Endothelial cell (in vitro differentiated cells): ENCODE measurements around the gene HEMGN. TPM values are rescaled to one million over a fixed set of nuclear protein-coding genes. Genes with fewer than 3 reads are reported as not detected.
"Not testable (repeated sequence)": the region's sequence is repeated elsewhere in the genome, so short reads cannot be mapped to it uniquely, and the experiment has no call there.

Experiments used
- DNase-seq: peaks from one replicate; pipeline ENCODE4 v3.0.0; 2021; ENCODE audit warnings: low spot score
- H3K27ac Mint-ChIP-seq: one replicate; pipeline ENCODE4 v1.8.0; 2021; ENCODE audit warnings: mixed read lengths, inconsistent platforms; ENCODE audit not compliant: unreplicated experiment
- H3K27me3 Mint-ChIP-seq: one replicate; pipeline ENCODE4 v1.8.0; 2021; ENCODE audit warnings: mild to moderate bottlenecking, moderate library complexity, mixed read lengths, inconsistent platforms; ENCODE audit not compliant: unreplicated experiment
- H3K36me3 Mint-ChIP-seq: one replicate; pipeline ENCODE4 v1.8.0; 2021; ENCODE audit warnings: mild to moderate bottlenecking, low read depth, mixed read lengths, inconsistent platforms; ENCODE audit not compliant: unreplicated experiment
- H3K4me1 Mint-ChIP-seq: one replicate; pipeline ENCODE4 v1.8.0; 2021; ENCODE audit warnings: mild to moderate bottlenecking, mixed read lengths, inconsistent platforms; ENCODE audit not compliant: unreplicated experiment
- H3K4me3 Mint-ChIP-seq: one replicate; pipeline ENCODE4 v1.8.0; 2021; ENCODE audit warnings: mild to moderate bottlenecking, mixed read lengths, inconsistent platforms; ENCODE audit not compliant: unreplicated experiment
- H3K9me3 Mint-ChIP-seq: one replicate; pipeline ENCODE4 v1.8.0; 2021; ENCODE audit warnings: mixed read lengths, inconsistent platforms; ENCODE audit not compliant: unreplicated experiment
- total RNA-seq: library from RNA; stranded (reverse); fragmentation: NEBNext Ultra II Directional; extraction: Animal tissue kit (Norgen Biotek cat#: 25700); gene quantifications from one replicate; pipeline ENCODE4 v1.2.1, GENCODE V29; 2021; ENCODE audit not compliant: unreplicated experiment
- TF ChIP-seq, protein P1 (sequence below): fragments of 200-600 bp; sonication (generic); IDR thresholded peaks from one replicate; pipeline ENCODE4 v1.5.0; 2021; ENCODE audit warnings: antibody characterized with exemption; ENCODE audit not compliant: unreplicated experiment

HEMGN gene
- total RNA-seq, 1 donor from 2014 or later: 0.44 TPM

DNA sequence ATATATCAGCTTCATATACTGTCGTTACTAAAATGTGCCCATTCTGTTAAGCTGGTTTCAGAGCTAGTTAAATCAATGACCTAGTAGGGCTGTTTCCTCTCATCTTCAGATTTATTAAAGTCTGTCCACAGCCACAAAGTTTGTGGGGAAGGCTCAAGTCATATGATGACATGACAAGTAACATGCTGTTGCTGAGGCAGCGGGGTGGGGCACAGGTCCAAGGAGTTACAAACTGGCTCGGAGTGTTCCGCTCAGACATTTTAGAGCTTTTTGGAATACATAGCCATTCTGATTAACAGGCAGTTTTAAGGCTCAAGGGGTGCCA lies 42.5 kb upstream of the HEMGN start:
- Mint-ChIP-seq H3K9me3 (no peaks in the 10 kb centered on the region), H3K27ac (no peak overlapping the region), H3K4me1 (peaks cover 4% of the 10 kb centered on the region), H3K4me3 (no peak overlapping the region), H3K36me3 (no peaks in the 10 kb centered on the region), H3K27me3 (peaks cover 14% of the 10 kb centered on the region)
- TF ChIP-seq, protein P1, sequence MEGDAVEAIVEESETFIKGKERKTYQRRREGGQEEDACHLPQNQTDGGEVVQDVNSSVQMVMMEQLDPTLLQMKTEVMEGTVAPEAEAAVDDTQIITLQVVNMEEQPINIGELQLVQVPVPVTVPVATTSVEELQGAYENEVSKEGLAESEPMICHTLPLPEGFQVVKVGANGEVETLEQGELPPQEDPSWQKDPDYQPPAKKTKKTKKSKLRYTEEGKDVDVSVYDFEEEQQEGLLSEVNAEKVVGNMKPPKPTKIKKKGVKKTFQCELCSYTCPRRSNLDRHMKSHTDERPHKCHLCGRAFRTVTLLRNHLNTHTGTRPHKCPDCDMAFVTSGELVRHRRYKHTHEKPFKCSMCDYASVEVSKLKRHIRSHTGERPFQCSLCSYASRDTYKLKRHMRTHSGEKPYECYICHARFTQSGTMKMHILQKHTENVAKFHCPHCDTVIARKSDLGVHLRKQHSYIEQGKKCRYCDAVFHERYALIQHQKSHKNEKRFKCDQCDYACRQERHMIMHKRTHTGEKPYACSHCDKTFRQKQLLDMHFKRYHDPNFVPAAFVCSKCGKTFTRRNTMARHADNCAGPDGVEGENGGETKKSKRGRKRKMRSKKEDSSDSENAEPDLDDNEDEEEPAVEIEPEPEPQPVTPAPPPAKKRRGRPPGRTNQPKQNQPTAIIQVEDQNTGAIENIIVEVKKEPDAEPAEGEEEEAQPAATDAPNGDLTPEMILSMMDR: no peak
- DNase-seq: no peak

DNA sequence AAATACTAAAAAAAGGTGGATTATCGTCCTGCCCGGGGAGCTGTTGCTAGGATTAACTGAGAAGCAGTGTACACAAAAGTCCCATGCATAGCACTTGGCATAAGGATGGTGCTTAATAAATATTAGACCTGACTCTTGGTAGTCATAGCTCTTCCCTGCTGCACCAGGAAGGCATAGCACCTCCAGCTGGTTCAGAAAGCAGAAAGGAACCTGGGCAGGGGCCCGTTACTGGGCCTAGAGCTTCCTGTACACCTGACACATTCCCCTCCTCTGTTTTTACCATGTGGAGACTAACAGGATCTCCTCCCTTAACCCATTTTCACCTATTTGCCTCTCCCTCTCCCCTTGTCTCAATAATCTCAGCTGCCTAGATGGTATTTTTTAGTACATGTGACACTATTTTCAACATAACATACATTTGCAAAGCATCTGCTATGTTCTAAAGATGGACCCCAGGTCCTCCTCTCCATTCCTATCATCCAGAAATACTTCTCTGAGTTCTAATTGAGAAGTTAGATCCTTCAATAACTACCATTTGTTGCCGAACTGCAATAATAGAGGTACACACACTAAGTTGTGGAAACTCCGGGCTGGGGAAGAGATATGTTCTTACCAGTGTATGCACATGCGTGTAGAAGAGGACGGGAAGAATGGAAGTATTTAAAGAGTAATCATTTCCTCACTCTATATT lies 42.0 kb upstream of the HEMGN start:
- Mint-ChIP-seq H3K4me3 (no peak overlapping the region), H3K36me3 (no peaks in the 10 kb centered on the region), H3K27ac (no peak overlapping the region), H3K27me3 (peaks cover 11% of the 10 kb centered on the region), H3K4me1 (peaks cover 2% of the 10 kb centered on the region), H3K9me3 (no peaks in the 10 kb centered on the region)
- DNase-seq: no peak
- TF ChIP-seq, protein P1: no peak

DNA sequence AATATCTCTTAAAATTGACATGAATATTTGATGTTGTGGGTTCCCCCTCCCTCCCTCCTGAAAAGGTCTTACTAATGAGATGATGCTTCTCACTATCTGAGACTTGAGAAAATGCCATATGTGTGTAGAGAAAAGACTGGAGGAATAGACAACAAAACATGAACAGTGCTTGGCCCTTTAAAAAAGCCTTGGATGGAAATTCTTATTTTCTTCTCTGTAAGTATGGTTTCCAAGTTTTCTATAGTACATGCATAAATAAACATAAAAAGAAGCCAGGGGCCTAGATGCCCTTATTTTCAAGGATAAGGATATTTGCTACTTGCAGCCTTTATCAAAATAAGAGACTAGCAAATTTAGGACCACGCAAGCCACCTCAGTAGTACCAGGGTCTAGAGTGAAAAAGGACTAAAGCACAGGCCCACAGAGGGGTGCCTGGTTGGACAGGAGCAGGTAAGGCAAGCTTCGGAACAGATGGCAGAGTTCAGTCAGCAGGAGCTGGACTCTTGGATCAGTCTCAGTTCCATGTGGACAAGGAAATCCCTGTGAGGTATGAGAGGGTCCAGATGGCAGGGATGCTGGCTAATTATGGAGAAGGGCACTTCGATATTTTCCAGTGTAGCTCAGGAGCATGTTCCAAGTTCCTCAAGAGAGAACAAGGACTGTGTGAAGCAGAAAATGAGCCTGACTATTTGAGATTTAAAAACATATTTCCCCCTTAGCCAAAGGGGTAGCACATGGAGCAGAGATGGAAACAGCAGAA lies 40.6 kb upstream of the HEMGN start:
- peaks cover 13% of the 10 kb centered on the region for H3K27me3 Mint-ChIP-seq
- no peak overlapping the region for H3K4me3 Mint-ChIP-seq

GRCh38 chr9:97976633-97977032 lies 38.7 kb upstream of the HEMGN start:
- not testable (repeated sequence) for H3K27me3 Mint-ChIP-seq

More for the DNA sequence above, 40.6 kb upstream of the HEMGN start:
- Mint-ChIP-seq H3K36me3 (no peaks in the 10 kb centered on the region), H3K9me3 (no peaks in the 10 kb centered on the region), H3K4me1 (peaks cover 2% of the 10 kb centered on the region), H3K27ac (no peak overlapping the region)
- DNase-seq: no peak
- TF ChIP-seq, protein P1: no peak

GRCh38 chr9:97975376-97975775 lies 37.4 kb upstream of the HEMGN start:
- DNase-seq: no peak
- Mint-ChIP-seq H3K36me3 (no peaks in the 10 kb centered on the region), H3K27me3 (peaks cover 8% of the 10 kb centered on the region), H3K4me3 (no peak overlapping the region), H3K9me3 (no peaks in the 10 kb centered on the region), H3K4me1 (no peaks in the 10 kb centered on the region), H3K27ac (no peak overlapping the region)
- TF ChIP-seq, protein P1: no peak

More at GRCh38 chr9:97976633-97977032, 38.7 kb upstream of the HEMGN start:
- not testable (repeated sequence) for H3K9me3 Mint-ChIP-seq, H3K4me3 Mint-ChIP-seq, H3K4me1 Mint-ChIP-seq, DNase-seq, H3K27ac Mint-ChIP-seq, H3K36me3 Mint-ChIP-seq
